Measurements from ENCODE around the gene LYPD6.

LYPD6 gene

GRCh38 chr2:149464396-149464795 is 134.0 kb downstream of the LYPD6 start:
- no peak overlapping the region for H3K4me3 ChIP-seq (ENCODE audit: low read depth, low read length)
- no peak overlapping the region for H4K8ac ChIP-seq (ENCODE audit: low read depth, low read length)
- no peak overlapping the region for H4K12ac ChIP-seq (ENCODE audit: low read depth, low read length)
- no peak overlapping the region for H4K91ac ChIP-seq (ENCODE audit: low read depth, low read length)
- H2AFZ ChIP-seq (ENCODE audit: insufficient read depth, low read length, poor library complexity) = no peak overlapping the region
- no peak overlapping the region for H3K4ac ChIP-seq (ENCODE audit: low read depth, low read length)
- H3K4me1 ChIP-seq (ENCODE audit: control insufficient read depth in 1 of 2, insufficient read depth in 2 of 2, low read length in 2 of 2) = peaks cover 7 to 11% of the 10 kb centered on the region in 2 experiments
- H3K79me1 ChIP-seq (ENCODE audit: low read length) = peaks cover 21% of the 10 kb centered on the region
- no peak overlapping the region for H3K4me2 ChIP-seq (ENCODE audit: low read length)
- peak in 1 of 2 donors; percentile 40 for DNase-seq
- H3K18ac ChIP-seq (ENCODE audit: low read length) = no peak overlapping the region
- H2BK5ac ChIP-seq (ENCODE audit: low read depth, low read length, poor library complexity) = peak overlapping the region; percentile 3
- H3K79me2 ChIP-seq (ENCODE audit: control insufficient read depth, insufficient read depth, low read length, poor library complexity) = peaks cover 2% of the 10 kb centered on the region
- H3K36me3 ChIP-seq (ENCODE audit: control insufficient read depth in 1 of 2, insufficient read depth in 2 of 2, low read length in 2 of 2) = peaks cover 0 to 5% of the 10 kb centered on the region in 2 experiments
- H3K9me3 ChIP-seq (ENCODE audit: insufficient read depth, low read depth, low read length) = no peaks in the 10 kb centered on the region
- H2AK5ac ChIP-seq (ENCODE audit: low read length) = no peak overlapping the region
- no peak overlapping the region for H3K14ac ChIP-seq (ENCODE audit: low read length)
- no peak overlapping the region for H2BK120ac ChIP-seq (ENCODE audit: insufficient read depth, low read length, poor library complexity)
- H3K27me3 ChIP-seq (ENCODE audit: insufficient read depth, low read length) = no peaks in the 10 kb centered on the region
- no peak overlapping the region for H3K9ac ChIP-seq (ENCODE audit: low read length)
- WGBS (ENCODE audit: extremely low coverage, insufficient coverage, insufficient read length) = no CpG with 5 or more reads among the region's 7 CpGs
- H3K23ac ChIP-seq (ENCODE audit: low read length) = no peak overlapping the region
- H3K27ac ChIP-seq (ENCODE audit: low read depth, low read length) = peak overlapping the region; percentile 55
- H2BK12ac ChIP-seq (ENCODE audit: low read length) = peak overlapping the region; percentile 9

DNA sequence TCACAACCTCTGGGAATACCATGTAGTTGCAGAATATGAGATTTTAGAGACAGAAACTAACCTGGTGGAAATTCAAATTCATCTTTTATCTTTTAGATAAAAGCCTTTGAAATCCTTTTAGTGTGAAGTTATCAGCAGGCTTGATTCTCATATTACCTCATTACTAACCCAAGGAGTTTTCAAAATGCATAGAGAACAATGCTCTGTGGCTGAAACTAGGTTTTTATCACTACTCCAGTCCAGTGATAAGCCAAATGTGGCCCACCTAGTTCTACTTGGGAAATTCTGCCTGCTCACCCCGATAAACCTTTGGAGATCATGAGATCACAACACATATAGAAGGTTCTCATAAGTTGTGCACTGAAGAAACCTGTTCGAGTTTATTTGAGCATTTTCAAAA is 135.5 kb downstream of the LYPD6 start:
- Histone ChIP-seq H3K4me3 (ENCODE audit: low read depth, low read length) (no peak overlapping the region), H3K9ac (ENCODE audit: low read length) (no peak overlapping the region), H3K9me3 (ENCODE audit: insufficient read depth, low read depth, low read length) (no peaks in the 10 kb centered on the region), H3K4me2 (ENCODE audit: low read length) (no peak overlapping the region), H3K79me2 (ENCODE audit: control insufficient read depth, insufficient read depth, low read length, poor library complexity) (peaks cover 2% of the 10 kb centered on the region), H4K8ac (ENCODE audit: low read depth, low read length) (no peak overlapping the region), H3K27me3 (ENCODE audit: insufficient read depth, low read length) (no peaks in the 10 kb centered on the region), H2AK5ac (ENCODE audit: low read length) (no peak overlapping the region), H2BK120ac (ENCODE audit: insufficient read depth, low read length, poor library complexity) (peak overlapping the region; percentile 90), H3K36me3 (ENCODE audit: control insufficient read depth in 1 of 2, insufficient read depth in 2 of 2, low read length in 2 of 2) (peaks cover 3 to 17% of the 10 kb centered on the region in 2 experiments), H3K4me1 (ENCODE audit: control insufficient read depth in 1 of 2, insufficient read depth in 2 of 2, low read length in 2 of 2) (peaks cover 7 to 14% of the 10 kb centered on the region in 2 experiments), H2AFZ (ENCODE audit: insufficient read depth, low read length, poor library complexity) (no peak overlapping the region), H4K91ac (ENCODE audit: low read depth, low read length) (no peak overlapping the region), H3K27ac (ENCODE audit: low read depth, low read length) (peak overlapping the region; percentile 93), H4K12ac (ENCODE audit: low read depth, low read length) (no peak overlapping the region), H3K14ac (ENCODE audit: low read length) (no peak overlapping the region), H3K79me1 (ENCODE audit: low read length) (peaks cover 21% of the 10 kb centered on the region), H2BK5ac (ENCODE audit: low read depth, low read length, poor library complexity) (peak overlapping the region; percentile 91), H3K18ac (ENCODE audit: low read length) (no peak overlapping the region), H2BK12ac (ENCODE audit: low read length) (no peak overlapping the region), H3K23ac (ENCODE audit: low read length) (no peak overlapping the region), H3K4ac (ENCODE audit: low read depth, low read length) (no peak overlapping the region)
- WGBS (ENCODE audit: extremely low coverage, insufficient coverage, insufficient read length) = no CpG with 5 or more reads among the region's 2 CpGs
- DNase-seq = no peak

GRCh38 chr2:149466635-149467034 is 136.2 kb downstream of the LYPD6 start:
- peak in 1 of 2 donors; percentile 9 for DNase-seq
- H2AK5ac ChIP-seq (ENCODE audit: low read length) = no peak overlapping the region
- peak overlapping the region; percentile 97 for H3K27ac ChIP-seq (ENCODE audit: low read depth, low read length)
- H3K23ac ChIP-seq (ENCODE audit: low read length) = no peak overlapping the region
- H3K14ac ChIP-seq (ENCODE audit: low read length) = no peak overlapping the region
- no peak overlapping the region for H3K4ac ChIP-seq (ENCODE audit: low read depth, low read length)
- peaks cover 21% of the 10 kb centered on the region for H3K79me1 ChIP-seq (ENCODE audit: low read length)
- H4K91ac ChIP-seq (ENCODE audit: low read depth, low read length) = no peak overlapping the region
- peaks cover 2% of the 10 kb centered on the region for H3K79me2 ChIP-seq (ENCODE audit: control insufficient read depth, insufficient read depth, low read length, poor library complexity)
- no peaks in the 10 kb centered on the region for H3K27me3 ChIP-seq (ENCODE audit: insufficient read depth, low read length)
- no peak overlapping the region for H3K18ac ChIP-seq (ENCODE audit: low read length)
- no peak overlapping the region for H2AFZ ChIP-seq (ENCODE audit: insufficient read depth, low read length, poor library complexity)
- H3K9ac ChIP-seq (ENCODE audit: low read length) = no peak overlapping the region
- no peak overlapping the region for H4K8ac ChIP-seq (ENCODE audit: low read depth, low read length)
- peak overlapping the region; percentile 83 for H2BK5ac ChIP-seq (ENCODE audit: low read depth, low read length, poor library complexity)
- H3K4me2 ChIP-seq (ENCODE audit: low read length) = peak overlapping the region; percentile 8
- H2BK120ac ChIP-seq (ENCODE audit: insufficient read depth, low read length, poor library complexity) = peak overlapping the region; percentile 81
- WGBS (ENCODE audit: extremely low coverage, insufficient coverage, insufficient read length) = no CpG with 5 or more reads among the region's 3 CpGs
- H2BK12ac ChIP-seq (ENCODE audit: low read length) = no peak overlapping the region
- peaks cover 3 to 17% of the 10 kb centered on the region in 2 experiments for H3K36me3 ChIP-seq (ENCODE audit: control insufficient read depth in 1 of 2, insufficient read depth in 2 of 2, low read length in 2 of 2)
- H3K9me3 ChIP-seq (ENCODE audit: insufficient read depth, low read depth, low read length) = no peaks in the 10 kb centered on the region
- H3K4me3 ChIP-seq (ENCODE audit: low read depth, low read length) = no peak overlapping the region
- no peak overlapping the region for H4K12ac ChIP-seq (ENCODE audit: low read depth, low read length)
- H3K4me1 ChIP-seq (ENCODE audit: control insufficient read depth in 1 of 2, insufficient read depth in 2 of 2, low read length in 2 of 2) = peaks cover 7 to 14% of the 10 kb centered on the region in 2 experiments

DNA sequence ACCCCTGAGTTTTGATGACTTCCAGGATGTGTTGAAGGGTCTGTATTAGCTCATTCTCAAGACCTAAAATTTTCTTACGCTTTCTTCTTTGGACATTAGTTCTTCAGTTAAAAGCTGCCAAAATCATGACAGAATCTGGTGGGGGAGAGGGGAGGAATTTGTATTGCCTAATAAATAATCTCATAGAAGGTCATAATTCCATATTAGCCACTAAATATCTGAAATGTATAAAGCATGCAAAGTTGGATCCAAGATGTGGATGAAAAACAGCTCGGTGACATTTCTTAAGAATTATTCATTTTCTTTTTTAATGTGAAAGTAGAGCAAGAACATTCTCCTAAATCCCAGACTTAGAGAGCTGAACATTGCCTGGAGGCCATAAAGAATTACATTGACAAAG is 137.0 kb downstream of the LYPD6 start:
- no peak overlapping the region for H3K4me3 ChIP-seq (ENCODE audit: low read depth, low read length)
- peak overlapping the region; percentile 44 for H4K8ac ChIP-seq (ENCODE audit: low read depth, low read length)
- peak overlapping the region; percentile 89 for H4K91ac ChIP-seq (ENCODE audit: low read depth, low read length)
- H2BK12ac ChIP-seq (ENCODE audit: low read length) = no peak overlapping the region
- H2BK120ac ChIP-seq (ENCODE audit: insufficient read depth, low read length, poor library complexity) = peak overlapping the region; percentile 81
- H3K79me2 ChIP-seq (ENCODE audit: control insufficient read depth, insufficient read depth, low read length, poor library complexity) = peaks cover 2% of the 10 kb centered on the region
- no peak overlapping the region for H3K4me2 ChIP-seq (ENCODE audit: low read length)
- H3K14ac ChIP-seq (ENCODE audit: low read length) = no peak overlapping the region
- no peak overlapping the region for H3K23ac ChIP-seq (ENCODE audit: low read length)
- H3K27ac ChIP-seq (ENCODE audit: low read depth, low read length) = peak overlapping the region; percentile 97
- no peak overlapping the region for H3K9ac ChIP-seq (ENCODE audit: low read length)
- no peak overlapping the region for H3K4ac ChIP-seq (ENCODE audit: low read depth, low read length)
- H3K79me1 ChIP-seq (ENCODE audit: low read length) = peaks cover 21% of the 10 kb centered on the region
- H3K36me3 ChIP-seq (ENCODE audit: control insufficient read depth in 1 of 2, insufficient read depth in 2 of 2, low read length in 2 of 2) = peaks cover 3 to 17% of the 10 kb centered on the region in 2 experiments
- no peak overlapping the region for H3K18ac ChIP-seq (ENCODE audit: low read length)
- peaks cover 7 to 14% of the 10 kb centered on the region in 2 experiments for H3K4me1 ChIP-seq (ENCODE audit: control insufficient read depth in 1 of 2, insufficient read depth in 2 of 2, low read length in 2 of 2)
- H2AFZ ChIP-seq (ENCODE audit: insufficient read depth, low read length, poor library complexity) = no peak overlapping the region
- DNase-seq = no peak
- H2BK5ac ChIP-seq (ENCODE audit: low read depth, low read length, poor library complexity) = peak overlapping the region; percentile 83
- no CpG with 5 or more reads among the region's 2 CpGs for WGBS (ENCODE audit: extremely low coverage, insufficient coverage, insufficient read length)
- no peaks in the 10 kb centered on the region for H3K27me3 ChIP-seq (ENCODE audit: insufficient read depth, low read length)
- no peak overlapping the region for H4K12ac ChIP-seq (ENCODE audit: low read depth, low read length)
- H3K9me3 ChIP-seq (ENCODE audit: insufficient read depth, low read depth, low read length) = no peaks in the 10 kb centered on the region
- no peak overlapping the region for H2AK5ac ChIP-seq (ENCODE audit: low read length)
